ENCODE measurements around the gene NFIB.

The NFIB gene

DNA sequence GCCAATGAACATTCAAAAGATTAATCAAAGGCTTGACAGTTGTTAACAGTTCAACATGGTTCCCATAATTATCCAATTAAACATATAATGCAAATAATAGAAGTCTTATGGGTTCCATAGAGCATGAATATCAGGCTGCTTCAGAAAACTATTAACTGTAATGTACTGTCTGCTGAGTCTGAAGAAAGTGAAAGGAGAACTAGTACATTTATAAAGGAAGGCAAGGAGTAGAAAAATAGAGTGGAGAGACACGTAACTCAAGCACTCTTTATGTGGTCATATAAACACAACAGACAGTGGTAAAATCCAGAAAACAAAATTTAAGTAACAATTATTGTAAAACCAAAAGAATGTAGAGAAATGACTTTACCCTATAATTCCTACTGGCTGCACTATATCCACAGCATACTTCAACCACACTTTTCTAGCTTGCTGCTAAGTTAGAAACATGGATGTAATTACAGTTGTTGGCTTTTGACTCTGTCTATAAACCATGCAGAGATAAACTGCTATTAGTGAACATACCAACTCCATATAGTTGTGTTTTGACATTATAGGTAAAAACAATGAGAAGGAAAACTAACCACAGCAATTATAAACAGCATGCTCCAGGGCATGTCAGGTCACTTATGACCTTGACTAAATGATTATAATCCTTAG lies 32.7 kb downstream of the NFIB start:
- Histone ChIP-seq H3K4me1 (no peaks in the 10 kb centered on the region), H3K27ac (no peak overlapping the region)
- no peak for TF ChIP-seq Cebpa-rat (IDR thresholded peaks at IDR 0.05)

DNA sequence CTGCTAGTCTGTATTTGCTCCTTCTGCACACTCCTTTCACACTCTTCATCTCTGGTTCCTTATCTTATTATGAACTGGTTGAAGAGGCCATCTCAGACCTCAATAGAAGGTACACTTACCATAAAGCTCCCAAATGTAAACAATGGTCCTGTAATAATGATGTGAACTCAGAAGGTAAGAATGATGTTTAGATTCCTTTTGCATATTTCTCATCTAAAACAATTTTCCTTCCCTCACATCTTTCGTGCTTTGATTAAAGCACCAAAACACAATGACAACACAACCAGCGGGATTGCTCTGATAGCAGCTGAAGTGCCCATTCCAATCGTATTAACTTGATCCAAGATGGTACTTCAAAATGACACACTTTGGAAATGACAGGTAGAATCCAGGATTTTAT lies 34.3 kb downstream of the NFIB start:
- Histone ChIP-seq H3K27ac (no peak overlapping the region), H3K4me1 (peaks cover 1% of the 10 kb centered on the region; the same call in 1 of the 2 replicates)
- no peak for TF ChIP-seq Cebpa-rat (IDR thresholded peaks at IDR 0.05)

More for the DNA sequence above, 32.7 kb downstream of the NFIB start:
- no peaks in the 10 kb centered on the region for H3K27me3 ChIP-seq
- H3K4me3 ChIP-seq, result no peak overlapping the region
- H3K9me3 ChIP-seq, result no peaks in the 10 kb centered on the region
- H4K20me1 ChIP-seq, result no peaks in the 10 kb centered on the region
- H3K36me3 ChIP-seq, result no peaks in the 10 kb centered on the region
- no peak overlapping the region for H3K9ac ChIP-seq
- no peak overlapping the region for H3K4me2 ChIP-seq

DNA sequence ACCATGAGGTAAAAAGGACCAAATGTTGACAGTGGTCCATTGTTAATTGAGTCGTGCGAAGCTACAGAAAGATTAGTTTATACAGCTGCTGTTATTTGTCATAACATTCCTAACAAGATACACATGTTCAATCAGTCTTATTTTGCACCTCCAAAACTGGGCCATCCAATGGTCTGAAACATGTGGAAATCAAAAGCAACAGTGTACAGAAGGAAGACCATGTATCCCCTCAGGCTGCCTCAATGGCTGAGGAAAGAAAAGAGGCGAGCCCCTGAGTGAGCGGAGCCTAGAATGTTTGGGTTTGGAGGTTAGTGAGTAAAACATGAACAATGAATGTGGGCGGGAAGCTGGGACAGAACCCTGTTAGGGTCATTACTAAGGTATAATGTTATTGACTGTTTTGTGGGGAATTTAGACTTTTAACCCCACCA lies 35.6 kb downstream of the NFIB start:
- Histone ChIP-seq H3K36me3 (no peaks in the 10 kb centered on the region), H3K4me3 (no peak overlapping the region), H3K4me1 (peaks cover 15% of the 10 kb centered on the region), H3K9ac (no peak overlapping the region), H4K20me1 (no peaks in the 10 kb centered on the region), H3K4me2 (no peak overlapping the region), H3K27me3 (no peaks in the 10 kb centered on the region), H3K9me3 (no peaks in the 10 kb centered on the region), H3K27ac (no peak overlapping the region)
- TF ChIP-seq Cebpa-rat (IDR thresholded peaks at IDR 0.05), result no peak

More for the DNA sequence above, 34.3 kb downstream of the NFIB start:
- no peaks in the 10 kb centered on the region for H3K27me3 ChIP-seq
- no peaks in the 10 kb centered on the region for H3K36me3 ChIP-seq
- H3K4me3 ChIP-seq, result no peak overlapping the region
- H3K9me3 ChIP-seq, result no peaks in the 10 kb centered on the region
- no peak overlapping the region for H3K9ac ChIP-seq
- no peak overlapping the region for H3K4me2 ChIP-seq
- H4K20me1 ChIP-seq, result no peaks in the 10 kb centered on the region

DNA sequence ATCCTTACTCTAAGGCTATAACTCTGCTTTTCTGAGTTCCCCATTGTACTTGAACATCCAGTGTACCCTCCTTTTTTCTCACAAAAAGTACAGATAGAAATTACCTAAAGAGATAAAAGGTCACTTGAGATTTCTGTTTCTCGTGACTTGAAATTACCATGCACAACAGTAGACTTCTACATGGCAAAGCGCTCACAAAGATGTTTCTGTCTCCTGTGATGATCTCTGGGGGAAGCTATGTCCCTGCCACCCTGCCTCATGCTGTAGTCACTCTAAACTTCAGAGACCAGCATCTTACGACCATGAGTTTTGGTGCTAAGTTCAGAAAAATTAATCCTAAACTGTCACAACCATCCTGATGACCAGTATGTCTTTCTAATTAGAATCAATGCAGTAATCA lies 36.2 kb downstream of the NFIB start:
- H3K9ac ChIP-seq, result no peak overlapping the region

DNA sequence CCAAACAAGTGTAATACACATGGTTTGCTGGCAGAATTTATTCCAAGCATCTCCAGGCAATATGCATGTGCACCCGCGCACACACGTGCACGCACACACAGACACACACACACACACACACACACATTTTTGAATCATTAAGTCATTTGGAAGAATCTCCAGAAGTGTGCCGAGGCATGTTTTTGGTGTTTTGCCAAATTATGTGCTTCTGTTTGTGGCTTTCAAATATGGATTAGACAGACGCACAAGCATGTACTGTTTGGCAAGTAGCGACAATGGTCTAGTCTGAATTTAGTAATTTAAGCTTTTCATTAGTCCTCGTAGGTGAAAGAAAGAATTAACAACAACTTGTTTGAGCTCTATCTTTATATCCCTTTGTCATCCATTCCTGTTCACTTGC lies 36.7 kb downstream of the NFIB start:
- TF ChIP-seq Cebpa-rat (IDR thresholded peaks at IDR 0.05), result no peak
- Histone ChIP-seq H3K9ac (no peak overlapping the region), H3K36me3 (no peaks in the 10 kb centered on the region), H3K27ac (no peak overlapping the region), H3K27me3 (no peaks in the 10 kb centered on the region), H3K9me3 (no peaks in the 10 kb centered on the region), H3K4me1 (peaks cover 22% of the 10 kb centered on the region), H3K4me2 (no peak overlapping the region), H3K4me3 (no peak overlapping the region), H4K20me1 (no peaks in the 10 kb centered on the region)

More for the DNA sequence above, 36.2 kb downstream of the NFIB start:
- H4K20me1 ChIP-seq, result no peaks in the 10 kb centered on the region
- no peaks in the 10 kb centered on the region for H3K27me3 ChIP-seq
- H3K9me3 ChIP-seq, result no peaks in the 10 kb centered on the region
- TF ChIP-seq Cebpa-rat (IDR thresholded peaks at IDR 0.05), result no peak
- no peak overlapping the region for H3K4me3 ChIP-seq
- H3K4me1 ChIP-seq, result peaks cover 20% of the 10 kb centered on the region
- no peaks in the 10 kb centered on the region for H3K36me3 ChIP-seq
- H3K27ac ChIP-seq, result no peak overlapping the region
- H3K4me2 ChIP-seq, result no peak overlapping the region

DNA sequence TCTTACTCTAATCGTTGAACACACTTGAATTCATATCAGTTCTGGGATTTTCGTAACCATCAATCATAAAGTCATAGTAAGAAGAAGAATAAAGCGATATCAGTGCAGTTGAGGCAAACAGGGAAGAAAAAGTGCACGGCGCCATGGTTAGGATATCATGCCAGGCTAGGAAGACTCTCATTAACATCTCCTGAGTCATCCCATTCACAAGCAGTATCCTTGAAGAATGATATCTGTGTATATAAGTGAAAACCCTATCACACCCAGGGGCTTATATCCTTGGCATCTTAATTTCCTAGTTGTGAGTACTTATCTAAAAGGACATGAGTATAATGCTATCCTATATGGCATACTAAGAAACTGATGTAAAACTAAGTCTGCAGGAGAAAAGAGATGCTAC lies 38.6 kb downstream of the NFIB start:
- TF ChIP-seq Cebpa-rat (IDR thresholded peaks at IDR 0.05), result no peak
- Histone ChIP-seq H3K27me3 (no peaks in the 10 kb centered on the region), H3K4me2 (no peak overlapping the region), H3K4me1 (peaks cover 22% of the 10 kb centered on the region), H3K4me3 (no peak overlapping the region), H3K9me3 (no peaks in the 10 kb centered on the region), H3K36me3 (no peaks in the 10 kb centered on the region), H3K27ac (no peak overlapping the region), H3K9ac (no peak overlapping the region), H4K20me1 (no peaks in the 10 kb centered on the region)

DNA sequence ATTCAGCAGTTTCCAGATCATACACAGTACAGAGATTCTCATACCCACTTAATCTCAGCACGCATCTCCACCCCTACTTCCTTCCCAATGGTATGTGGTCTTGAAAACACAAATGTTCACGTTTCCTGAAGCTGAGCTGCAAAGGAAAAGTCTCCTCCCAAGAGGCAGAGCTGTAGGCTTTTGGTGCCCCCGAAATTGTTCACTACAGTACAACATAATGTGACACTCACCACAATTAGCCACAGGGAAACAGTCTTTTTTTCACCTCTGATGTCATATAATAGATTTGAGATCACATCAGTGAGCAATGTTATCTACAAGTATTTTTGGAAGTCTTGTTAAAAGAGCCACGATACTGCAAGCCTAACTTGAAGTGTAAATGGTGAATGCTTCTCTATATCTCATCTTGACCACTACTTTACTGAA lies 40.2 kb downstream of the NFIB start:
- no peak for TF ChIP-seq Cebpa-rat (IDR thresholded peaks at IDR 0.05)
- Histone ChIP-seq H3K4me1 (peaks cover 22% of the 10 kb centered on the region), H3K36me3 (no peaks in the 10 kb centered on the region), H3K4me2 (peak overlapping the region; percentile 61), H3K27ac (no peak overlapping the region), H3K9ac (no peak overlapping the region), H3K4me3 (no peak overlapping the region), H3K27me3 (no peaks in the 10 kb centered on the region), H3K9me3 (no peaks in the 10 kb centered on the region), H4K20me1 (no peaks in the 10 kb centered on the region)

DNA sequence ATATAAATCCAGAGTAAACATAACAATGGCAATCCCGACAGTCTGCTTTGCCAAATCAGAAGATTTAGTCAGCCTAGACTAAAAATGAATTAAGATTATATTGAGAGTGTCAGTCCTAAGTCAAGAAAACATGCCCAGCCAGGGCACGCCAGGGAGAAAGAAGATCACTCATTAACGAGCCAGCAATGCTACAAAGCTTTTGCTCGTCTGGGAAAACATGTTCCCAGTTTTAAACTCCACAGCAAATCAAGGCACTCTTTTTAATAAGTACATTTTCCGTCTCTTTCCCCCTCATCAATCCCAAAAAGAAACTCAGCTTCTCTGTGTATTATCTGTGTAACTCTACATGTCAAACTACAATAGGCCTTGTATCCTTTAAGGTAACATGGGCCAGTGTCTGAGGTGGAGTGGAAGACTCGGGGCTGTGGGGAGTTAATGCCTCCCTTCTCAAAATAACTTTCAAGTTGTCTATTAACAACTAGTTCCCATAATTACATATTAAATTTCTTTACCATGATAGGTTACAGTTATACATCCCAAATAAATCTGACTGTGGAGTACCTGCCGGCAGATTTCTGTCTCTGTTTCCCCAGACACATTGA lies 40.9 kb downstream of the NFIB start:
- Histone ChIP-seq H3K4me3 (no peak overlapping the region), H3K36me3 (no peaks in the 10 kb centered on the region)
- TF ChIP-seq Cebpa-rat (IDR thresholded peaks at IDR 0.05), result no peak

DNA sequence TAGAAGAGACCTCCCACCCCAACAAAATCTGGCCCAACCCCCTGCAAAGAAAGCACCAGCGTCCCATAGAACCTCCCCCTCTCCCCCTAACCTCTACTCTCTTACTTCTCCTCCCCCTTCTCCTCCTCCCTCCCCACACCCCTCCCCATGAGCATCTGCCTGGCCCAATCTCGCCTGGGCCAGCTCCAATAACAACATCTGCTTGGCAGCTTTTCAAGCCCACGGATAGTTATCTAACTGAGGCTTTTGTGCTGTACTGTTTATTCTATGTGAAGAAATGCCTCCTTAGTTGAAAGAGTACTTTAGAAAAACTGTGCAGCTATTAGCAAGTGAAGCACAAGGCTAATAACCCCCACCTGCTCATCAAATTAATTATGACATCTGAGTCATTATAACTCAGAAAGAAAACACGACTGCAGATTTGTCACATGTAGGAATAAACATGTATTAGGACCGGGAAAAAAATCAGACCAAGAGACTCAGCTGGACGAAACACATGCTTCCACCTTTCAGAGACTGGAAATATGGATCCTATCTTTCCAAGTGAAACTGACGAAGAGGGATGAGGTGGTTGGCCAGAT lies 42.8 kb downstream of the NFIB start:
- H3K4me3 ChIP-seq, result no peak overlapping the region
- no peak overlapping the region for H3K9ac ChIP-seq
- H3K4me2 ChIP-seq, result no peak overlapping the region

More for the DNA sequence above, 40.9 kb downstream of the NFIB start:
- H3K9me3 ChIP-seq, result no peaks in the 10 kb centered on the region
- H4K20me1 ChIP-seq, result no peaks in the 10 kb centered on the region
- peak overlapping the region; percentile 61 for H3K4me2 ChIP-seq
- no peak overlapping the region for H3K9ac ChIP-seq
- peaks cover 22% of the 10 kb centered on the region for H3K4me1 ChIP-seq
- no peak overlapping the region for H3K27ac ChIP-seq
- H3K27me3 ChIP-seq, result no peaks in the 10 kb centered on the region

DNA sequence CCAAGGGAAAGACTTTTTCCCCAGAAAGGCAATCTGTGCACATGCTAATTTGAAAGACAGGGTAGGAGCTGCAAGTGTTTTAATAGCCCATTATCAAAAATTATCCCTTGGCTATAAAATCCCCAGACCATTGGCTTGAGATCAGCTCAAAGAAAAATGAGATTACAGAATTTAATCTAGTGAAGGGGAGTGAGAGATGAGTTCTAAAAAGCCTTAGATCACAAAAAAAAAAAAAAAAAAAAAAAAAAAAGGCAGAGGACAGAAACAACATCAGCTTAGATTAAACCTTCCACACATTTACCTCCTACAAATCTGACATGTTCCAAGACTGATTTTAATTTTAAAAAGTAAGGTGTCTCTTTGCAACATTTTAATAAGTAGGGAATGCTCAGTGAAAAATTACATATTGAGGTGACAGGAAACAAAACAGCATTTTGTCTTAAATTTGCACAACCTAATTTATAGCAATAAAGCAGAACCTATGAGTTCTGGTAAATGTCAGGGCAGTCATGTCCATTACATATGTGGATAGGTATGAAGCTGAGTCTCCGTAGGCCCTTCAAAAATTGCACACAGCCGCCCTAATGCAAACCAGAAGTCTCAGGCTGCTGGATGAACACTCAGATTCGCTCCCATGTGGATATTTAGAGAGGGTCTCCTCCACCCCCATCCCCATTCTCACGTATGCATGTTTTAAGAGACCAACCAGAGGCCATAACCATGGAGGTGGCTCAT lies 43.4 kb downstream of the NFIB start:
- Histone ChIP-seq H4K20me1 (no peaks in the 10 kb centered on the region), H3K27ac (no peak overlapping the region), H3K36me3 (no peaks in the 10 kb centered on the region), H3K9ac (no peak overlapping the region), H3K4me1 (peaks cover 22% of the 10 kb centered on the region), H3K4me2 (no peak overlapping the region), H3K4me3 (no peak overlapping the region), H3K9me3 (no peaks in the 10 kb centered on the region), H3K27me3 (no peaks in the 10 kb centered on the region)
- TF ChIP-seq Cebpa-rat (IDR thresholded peaks at IDR 0.05), result no peak

More for the DNA sequence above, 42.8 kb downstream of the NFIB start:
- H3K36me3 ChIP-seq, result no peaks in the 10 kb centered on the region
- H3K4me1 ChIP-seq, result peaks cover 22% of the 10 kb centered on the region
- no peaks in the 10 kb centered on the region for H3K9me3 ChIP-seq
- no peaks in the 10 kb centered on the region for H4K20me1 ChIP-seq
- no peak for TF ChIP-seq Cebpa-rat (IDR thresholded peaks at IDR 0.05)
- no peak overlapping the region for H3K27ac ChIP-seq
- H3K27me3 ChIP-seq, result no peaks in the 10 kb centered on the region

Data from BLaER1 (cell line).